Upper lobe of left lung (tissue), 6 donors: ENCODE data around the gene TRIM58. TPM values are rescaled to one million over a fixed set of nuclear protein-coding genes. Genes with fewer than 3 reads are reported as not detected.

Experiments used
- ATAC-seq, 2 donors: fragments of 200-7000 bp; cut with Tn5 transposase; one replicate each; pipeline ENCODE4 v1.9.1; 2022; ENCODE audit warnings: mild to moderate bottlenecking in 2 of 2, moderate library complexity in 2 of 2; ENCODE audit not compliant: low FRiP score in 2 of 2
- DNase-seq, 2 donors: peaks; one replicate each; pipeline ENCODE4 v3.0.0-alpha.2; 2019 to 2020
- H3K27ac ChIP-seq, 4 donors: fragments of 200-600 bp; sonication (generic); one replicate each; pipeline ENCODE4 v1.5.1; 2016 to 2019
- H3K27me3 ChIP-seq, 4 donors: fragments of 200-600 bp; sonication (generic); one replicate each; pipeline ENCODE4 v1.5.1; 2017 to 2019
- H3K36me3 ChIP-seq, 4 donors: fragments of 200-600 bp; sonication (generic); one replicate each; pipeline ENCODE4 v1.5.1; 2016 to 2019
- H3K4me1 ChIP-seq, 4 donors: fragments of 200-600 bp; sonication (generic); one replicate each; pipeline ENCODE4 v1.5.1; 2018 to 2019
- H3K4me3 ChIP-seq, 4 donors: fragments of 200-600 bp; sonication (generic); one replicate each; pipeline ENCODE4 v1.5.1; 2017 to 2019; ENCODE audit warnings: mild to moderate bottlenecking in 2 of 4, moderate library complexity in 1 of 4
- H3K9me3 ChIP-seq, 4 donors: fragments of 200-600 bp; sonication (generic); one replicate each; pipeline ENCODE4 v1.5.1; 2018 to 2019
- CTCF ChIP-seq, 6 experiments: fragments of 450-650 bp in 4 of 6; fragments of 200-600 bp in 2 of 6; sonication (generic) in 2 of 6; IDR thresholded peaks; one replicate each; pipeline ENCODE4 v1.5.1; 2016 to 2019; ENCODE audit warnings: antibody characterized with exemption in 6 of 6
- EP300 ChIP-seq, 4 donors: sonication (generic); formaldehyde crosslinking; IDR thresholded peaks; one replicate each; pipeline ENCODE4 v1.5.1; 2017; ENCODE audit warnings: antibody characterized with exemption in 4 of 4, control low read depth in 2 of 4
- POLR2A ChIP-seq, 4 donors: fragments of 450-650 bp; IDR thresholded peaks; one replicate each; pipeline ENCODE4 v1.5.1; 2016 to 2017; ENCODE audit warnings: antibody characterized with exemption in 4 of 4, mild to moderate bottlenecking in 2 of 4
- POLR2AphosphoS5 ChIP-seq, 2 donors: sonication (generic); formaldehyde crosslinking; IDR thresholded peaks; one replicate each; pipeline ENCODE4 v1.5.1; 2017; ENCODE audit warnings: antibody characterized with exemption in 2 of 2
- WGBS, 2 donors: methylation state at CpG; one replicate each; pipeline ENCODE4 v1.1.5; 2017 to 2018; 5-methylcytosine and 5-hydroxymethylcytosine counted together
- total RNA-seq, 6 donors: library from RNA; depleted of rRNA in 4 of 6; stranded (reverse); fragments of >200 nt in 4 of 6; gene quantifications; one replicate each; pipeline versions ENCODE4 v1.1.0 to v1.2.1, GENCODE V29; 2016 to 2021
- donor health status: DM: no; HTN: no; CAD: no; lungs with moderate emphysema.
- donor health status: DM: no; HTN: yes; CAD: no; lungs with severe emphysema.

The TRIM58 gene
- total RNA-seq, 6 donors from 2014 or later, result 1.0 to 15.1 (median 4.6) TPM

GRCh38 chr1:247843411-247843810 lies 13.6 kb upstream of the TRIM58 start:
- WGBS, 2 donors, result 50 to 75% methylated on average over 2 of the region's 2 CpGs
- Histone ChIP-seq H3K27ac (no peak overlapping the region), H3K4me3 (no peak overlapping the region), H3K36me3 (no peaks in the 10 kb centered on the region), H3K27me3 (no peaks in the 10 kb centered on the region), H3K9me3 (no peaks in the 10 kb centered on the region), H3K4me1 (no peaks in the 10 kb centered on the region)
- TF ChIP-seq EP300 (IDR thresholded peaks at IDR 0.05) (no peak), CTCF (IDR thresholded peaks at IDR 0.05) (no peak), POLR2A (IDR thresholded peaks at IDR 0.05) (no peak), POLR2AphosphoS5 (IDR thresholded peaks at IDR 0.05) (no peak)
- ATAC-seq (no peak), DNase-seq (no peak)

- no peaks in the 10 kb centered on the region for H3K4me1 ChIP-seq
- no peak for TF ChIP-seq EP300 (IDR thresholded peaks at IDR 0.05)
- no peak for TF ChIP-seq POLR2AphosphoS5 (IDR thresholded peaks at IDR 0.05)
- TF ChIP-seq CTCF (IDR thresholded peaks at IDR 0.05), result no peak
- TF ChIP-seq POLR2A (IDR thresholded peaks at IDR 0.05), result no peak
- no peaks in the 10 kb centered on the region for H3K9me3 ChIP-seq
- H3K36me3 ChIP-seq, result no peaks in the 10 kb centered on the region
- ATAC-seq, result no peak
- no peaks in the 10 kb centered on the region for H3K27me3 ChIP-seq
- no peak overlapping the region for H3K27ac ChIP-seq
- no peak overlapping the region for H3K4me3 ChIP-seq
- WGBS, 2 donors, result 75% methylated on average over 12 of the region's 12 CpGs
- no peak for DNase-seq
Measured at GRCh38 chr1:247845011-247845692, 11.8 kb upstream of the TRIM58 start.

GRCh38 chr1:247845693-247846017 lies 11.3 kb upstream of the TRIM58 start:
- DNase-seq, result no peak
- no peaks in the 10 kb centered on the region for H3K4me1 ChIP-seq
- TF ChIP-seq CTCF (IDR thresholded peaks at IDR 0.05) (no peak), EP300 (IDR thresholded peaks at IDR 0.05) (no peak), POLR2AphosphoS5 (IDR thresholded peaks at IDR 0.05) (no peak), POLR2A (IDR thresholded peaks at IDR 0.05) (no peak)
- no peak overlapping the region for H3K27ac ChIP-seq
- WGBS, 2 donors, result 67 to 72% methylated on average over 5 of the region's 5 CpGs
- ATAC-seq, result no peak
- no peak overlapping the region for H3K4me3 ChIP-seq
- H3K36me3 ChIP-seq, result no peaks in the 10 kb centered on the region
- H3K27me3 ChIP-seq, result no peaks in the 10 kb centered on the region
- H3K9me3 ChIP-seq, result no peaks in the 10 kb centered on the region

- Histone ChIP-seq H3K4me1 (no peaks in the 10 kb centered on the region), H3K27ac (no peak overlapping the region), H3K27me3 (no peaks in the 10 kb centered on the region), H3K4me3 (no peak overlapping the region), H3K36me3 (no peaks in the 10 kb centered on the region), H3K9me3 (no peaks in the 10 kb centered on the region)
- WGBS, 2 donors, result 88 to 90% methylated on average over 7 of the region's 7 CpGs
- DNase-seq (no peak), ATAC-seq (no peak)
- no peak for TF ChIP-seq EP300 (IDR thresholded peaks at IDR 0.05)
- TF ChIP-seq POLR2AphosphoS5 (IDR thresholded peaks at IDR 0.05), result no peak
- TF ChIP-seq POLR2A (IDR thresholded peaks at IDR 0.05), result no peak
- no peak for TF ChIP-seq CTCF (IDR thresholded peaks at IDR 0.05)
Measured at GRCh38 chr1:247848346-247848745, 8.6 kb upstream of the TRIM58 start.

GRCh38 chr1:247849616-247850015 lies 7.4 kb upstream of the TRIM58 start:
- no peak for DNase-seq
- Histone ChIP-seq H3K9me3 (no peaks in the 10 kb centered on the region), H3K27me3 (no peaks in the 10 kb centered on the region), H3K4me1 (no peaks in the 10 kb centered on the region), H3K27ac (no peak overlapping the region), H3K4me3 (no peak overlapping the region), H3K36me3 (no peaks in the 10 kb centered on the region)
- ATAC-seq, result no peak
- TF ChIP-seq CTCF (IDR thresholded peaks at IDR 0.05) (no peak), POLR2AphosphoS5 (IDR thresholded peaks at IDR 0.05) (no peak), EP300 (IDR thresholded peaks at IDR 0.05) (no peak), POLR2A (IDR thresholded peaks at IDR 0.05) (no peak)
- 82 to 89% methylated on average over 1 of the region's 1 CpG for WGBS, 2 donors
